NOMO-1 treated with DMSO at 0.1 percent for 48 hours (cell line): ENCODE measurements around the gene ZNF385B.
A peak's percentile ranks its signal among the peaks of the same experiment; 100 is the strongest.
"Not testable (repeated sequence)": the region's sequence is repeated elsewhere in the genome, so short reads cannot be mapped to it uniquely, and the experiment has no call there.

Source experiments
- DNase-seq: peaks from one replicate; lab custom pipeline; 2025; ENCODE audit not compliant: unreplicated experiment; lab: John Stamatoyannopoulos, UW

Gene ZNF385B

DNA sequence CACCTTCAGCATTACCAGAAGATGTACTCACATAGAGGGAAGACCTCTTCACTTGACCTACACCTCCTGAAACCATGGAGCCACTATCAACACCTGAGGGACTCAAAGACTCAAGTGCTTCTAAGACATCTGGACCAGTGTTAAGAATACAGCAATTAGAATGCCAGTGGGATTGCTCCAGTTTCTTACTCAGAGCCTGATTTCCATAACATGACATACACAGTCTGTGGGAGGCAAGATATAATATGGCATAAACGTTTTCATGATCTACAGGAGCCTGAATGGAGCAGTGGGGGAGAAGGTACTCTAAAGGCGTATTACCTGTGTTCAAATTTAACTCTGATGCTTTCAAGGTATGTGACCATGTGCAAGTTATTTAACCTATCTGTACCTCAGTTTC is 57.2 kb downstream of the ZNF385B start:
- DNase-seq, result no peak

DNA sequence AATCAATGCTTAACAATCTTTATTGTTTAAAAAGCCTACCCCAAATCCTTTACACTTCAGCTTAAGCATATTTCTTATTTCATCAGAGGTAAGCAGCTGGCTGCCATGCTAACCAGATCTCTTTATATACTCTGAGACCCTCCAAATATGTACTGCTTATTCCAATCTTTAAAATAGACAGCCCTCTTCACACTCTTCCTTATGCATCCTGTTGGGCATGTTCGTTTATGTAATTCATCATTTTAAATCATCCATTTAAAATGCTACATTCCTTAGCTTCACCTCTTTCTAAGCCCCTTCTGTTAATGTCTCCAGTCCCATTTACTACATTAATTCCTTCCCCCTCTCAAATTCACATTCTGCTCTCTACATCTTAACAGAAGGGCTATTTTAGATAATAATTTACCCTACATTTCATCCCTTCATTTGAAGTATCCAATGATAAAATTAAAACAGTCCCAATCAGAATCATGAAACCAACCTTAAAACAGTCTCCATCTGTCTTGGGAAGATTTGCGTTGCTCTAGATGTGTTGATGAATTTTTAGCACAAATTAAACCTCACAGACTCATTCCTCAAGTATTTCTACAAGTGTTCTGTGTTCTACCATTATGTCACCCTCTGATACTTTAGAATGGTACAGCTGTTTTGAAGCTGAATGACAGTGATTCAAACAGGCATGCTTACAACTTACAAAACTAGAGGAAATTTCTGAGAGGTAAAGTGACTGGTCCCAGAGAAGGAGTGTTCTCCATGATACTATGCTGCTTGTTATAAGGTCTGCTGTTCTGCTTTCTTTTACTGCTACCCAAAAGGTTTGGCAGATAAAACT is 59.1 kb downstream of the ZNF385B start:
- DNase-seq, result no peak

DNA sequence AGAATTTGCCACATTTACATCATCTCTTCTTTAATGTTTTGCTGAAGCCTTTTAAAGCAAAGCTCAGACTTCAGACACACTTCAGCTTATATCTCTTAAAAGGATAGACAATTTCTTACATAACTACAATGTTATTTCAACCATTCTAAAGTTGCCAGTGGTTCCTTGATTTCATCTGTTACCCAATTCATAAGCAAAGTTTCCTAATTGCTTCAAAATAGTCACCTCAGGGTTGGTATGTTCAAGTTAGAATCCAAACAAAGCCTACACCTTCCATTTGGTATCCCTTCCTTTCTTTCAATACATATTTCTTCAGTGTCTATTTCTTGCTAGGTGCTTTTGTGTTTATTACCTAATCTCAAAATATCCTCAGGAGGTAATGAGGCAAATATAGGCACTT is 60.6 kb downstream of the ZNF385B start:
- no peak for DNase-seq

DNA sequence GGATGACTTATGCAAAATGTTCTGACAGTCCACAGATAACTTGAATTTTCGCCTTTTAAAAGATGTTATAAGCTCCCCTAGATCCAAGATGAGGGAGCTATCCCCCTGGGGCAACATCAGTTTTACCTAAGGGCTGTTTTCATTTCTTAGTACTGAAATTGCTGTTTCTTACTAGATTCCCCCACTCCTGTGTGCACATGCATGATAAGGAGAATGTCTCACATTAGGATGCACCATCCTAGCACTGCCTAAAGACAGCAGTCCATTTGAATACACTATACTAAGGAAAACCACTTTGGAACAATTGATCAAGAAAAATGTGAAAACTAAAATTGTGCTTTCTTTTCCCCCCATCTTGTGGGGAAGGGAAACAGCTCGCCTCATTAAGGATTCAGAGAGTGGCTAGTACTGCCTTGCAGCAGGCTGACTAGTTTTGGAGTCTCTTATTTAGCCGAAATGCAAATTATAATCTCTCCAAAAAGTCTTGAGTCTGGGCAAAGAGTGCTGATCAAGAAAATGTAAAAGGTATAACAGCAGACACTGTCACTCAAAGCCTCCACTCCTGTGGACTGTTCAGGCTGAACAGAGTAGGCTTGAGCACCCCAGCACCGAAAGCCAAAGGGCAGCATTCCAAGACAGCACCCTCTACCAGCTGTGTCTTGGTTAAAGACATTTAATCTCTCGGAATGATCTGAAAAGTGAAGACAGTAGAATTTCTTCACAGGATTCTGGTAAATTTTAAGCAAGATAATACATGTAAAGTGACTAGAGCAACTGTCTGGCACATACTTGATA is 65.0 kb downstream of the ZNF385B start:
- no peak for DNase-seq

DNA sequence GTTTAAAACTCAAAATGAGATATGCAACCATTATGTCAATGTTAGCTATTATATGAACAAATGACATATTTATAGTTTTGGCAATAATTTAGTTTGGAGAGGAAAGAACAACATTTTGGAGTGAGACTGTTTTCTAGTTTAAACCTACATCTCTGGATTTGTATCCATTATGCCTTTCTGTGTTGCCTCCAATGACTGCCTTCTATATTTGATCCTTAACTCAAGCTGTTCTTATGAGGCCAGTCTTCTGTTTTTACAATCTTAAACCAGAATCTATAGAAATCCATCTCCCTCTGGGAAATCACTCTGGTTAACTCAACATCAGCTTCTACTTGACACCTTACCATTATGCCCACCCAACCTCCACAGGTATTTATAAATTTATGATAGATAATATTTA is 67.5 kb downstream of the ZNF385B start:
- DNase-seq, result no peak

DNA sequence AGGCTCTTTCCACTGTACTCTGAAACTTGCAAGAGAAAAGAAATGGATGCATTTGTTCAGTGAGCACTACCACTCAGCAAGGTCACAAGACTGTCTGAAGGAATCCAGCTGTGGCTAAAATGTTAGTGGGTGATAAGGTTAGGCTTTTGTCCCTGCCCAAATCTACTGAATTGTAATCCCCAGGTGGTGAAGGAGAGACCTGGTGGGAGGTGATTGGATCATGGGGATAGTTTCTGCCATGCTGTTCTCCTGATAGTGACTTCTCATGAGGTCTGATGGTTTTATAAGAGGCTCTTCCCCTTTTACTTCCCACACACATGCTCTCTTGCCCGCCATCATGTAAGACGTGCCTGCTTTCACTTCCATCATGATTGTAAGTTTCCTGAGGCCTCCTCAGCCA is 68.2 kb downstream of the ZNF385B start:
- DNase-seq, result no peak

DNA sequence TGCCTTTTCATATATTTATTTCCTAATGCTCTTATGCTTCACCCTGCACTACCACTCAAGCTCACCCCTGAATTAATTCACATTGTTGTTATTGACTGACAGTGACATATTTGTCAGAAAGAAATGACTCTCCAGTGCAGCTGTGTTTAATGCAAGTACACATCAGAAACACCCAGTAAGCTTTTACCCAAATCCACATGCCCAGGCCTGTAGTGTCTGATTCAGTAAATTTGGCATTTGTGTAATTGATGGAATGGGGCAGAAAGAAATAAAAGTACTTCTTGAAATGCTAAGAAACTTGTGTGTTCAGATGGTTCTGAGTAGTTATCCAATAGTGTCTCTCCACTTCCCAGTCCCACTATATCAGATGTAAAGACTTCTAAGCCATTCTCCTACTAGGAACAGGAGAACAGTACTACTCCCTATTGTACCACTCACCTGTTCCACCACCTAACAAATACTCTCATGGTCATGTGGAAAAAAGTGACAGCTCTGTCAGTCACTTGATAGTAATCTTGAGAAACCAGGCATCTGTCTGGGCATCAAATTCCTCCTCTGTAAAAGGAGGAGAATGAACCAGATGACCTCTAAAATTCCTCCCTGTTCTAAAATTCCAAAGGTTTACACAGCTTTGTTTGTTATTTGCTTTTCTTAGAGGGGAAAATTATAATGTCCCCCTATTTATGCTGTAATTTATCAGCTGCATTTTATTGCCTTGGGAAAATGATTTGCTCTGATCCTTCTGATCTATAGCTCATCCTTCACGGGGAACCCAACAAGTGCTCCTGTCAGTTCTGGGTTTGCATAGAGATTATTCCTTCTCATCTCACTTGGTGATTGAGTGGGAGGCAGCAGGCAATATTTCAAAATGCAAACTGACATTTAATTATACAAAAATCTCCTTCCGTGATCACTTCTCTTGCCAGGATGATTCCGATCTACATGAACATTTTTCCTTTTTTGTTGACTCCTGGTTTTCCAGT is 70.9 kb downstream of the ZNF385B start:
- DNase-seq, result no peak

GRCh38 chr2:179788104-179788503 is 73.3 kb downstream of the ZNF385B start:
- no peak for DNase-seq

- DNase-seq, result no peak
Observed at GRCh38 chr2:179787601-179788000, 73.8 kb downstream of the ZNF385B start.

- DNase-seq, result no peak
Observed at GRCh38 chr2:179785902-179786301, 75.5 kb downstream of the ZNF385B start.

DNA sequence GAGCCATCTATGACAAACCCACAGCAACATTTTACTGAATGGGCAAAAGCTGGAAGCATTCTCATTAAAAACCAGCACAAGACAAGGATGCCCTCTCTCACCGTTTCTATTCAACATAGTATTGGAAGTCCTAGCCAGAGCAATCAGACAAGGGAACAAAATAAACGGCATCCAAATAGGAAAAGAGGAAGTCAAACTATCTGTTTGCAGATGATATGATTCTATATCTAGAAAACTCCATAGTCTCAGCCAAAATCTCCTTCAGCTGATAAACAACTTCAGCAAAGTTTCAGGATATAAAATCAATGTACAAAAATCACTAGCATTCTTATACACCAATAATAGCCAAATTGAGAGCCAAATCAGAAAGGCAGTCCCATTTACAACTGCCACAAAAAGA is 79.1 kb downstream of the ZNF385B start:
- DNase-seq, result not testable (repeated sequence)

- no peak for DNase-seq
Observed at GRCh38 chr2:179773986-179774385, 87.4 kb downstream of the ZNF385B start.

DNA sequence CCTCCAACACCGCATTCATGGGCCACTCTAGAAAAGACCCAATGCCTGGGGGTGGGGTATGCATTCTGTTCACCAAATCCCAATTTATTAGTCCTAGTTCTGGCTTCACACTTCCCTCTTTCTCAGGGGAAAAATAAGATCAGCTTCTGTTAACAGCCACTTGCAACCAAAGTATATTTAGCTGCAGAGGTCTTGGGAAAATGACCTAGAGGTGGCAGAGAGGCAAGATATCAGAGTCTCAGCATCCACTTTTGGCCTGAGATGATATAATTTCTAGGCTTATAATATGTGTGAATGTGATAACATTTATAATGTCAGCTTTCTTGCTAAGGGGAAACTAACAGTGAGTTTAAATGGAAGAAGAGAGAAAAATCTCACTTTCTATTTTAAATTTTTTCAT is 89.1 kb downstream of the ZNF385B start:
- no peak for DNase-seq

- DNase-seq, result no peak
Observed at GRCh38 chr2:179771791-179772190, 89.6 kb downstream of the ZNF385B start.

GRCh38 chr2:179770029-179770428 is 91.4 kb downstream of the ZNF385B start:
- DNase-seq, result no peak

DNA sequence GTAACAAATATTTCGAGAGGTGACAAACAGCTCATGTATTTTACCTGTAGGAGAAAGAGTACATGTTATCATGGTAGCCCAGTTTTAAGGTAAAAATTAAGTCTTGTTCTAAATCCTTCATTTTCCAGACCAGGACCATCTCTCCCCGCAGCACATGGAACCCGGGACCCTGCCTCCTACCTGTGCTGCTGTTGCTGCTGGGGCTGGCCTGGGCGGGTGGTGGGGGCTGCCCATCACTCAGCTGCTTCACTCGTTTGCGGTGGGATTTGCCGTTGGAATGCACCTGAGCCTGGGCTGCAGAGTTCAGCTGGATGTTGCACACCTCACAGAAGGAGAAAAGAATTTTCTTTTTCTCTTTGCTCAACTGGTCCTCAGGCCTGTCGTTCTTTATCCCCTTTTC is 92.1 kb downstream of the ZNF385B start:
- no peak for DNase-seq

DNA sequence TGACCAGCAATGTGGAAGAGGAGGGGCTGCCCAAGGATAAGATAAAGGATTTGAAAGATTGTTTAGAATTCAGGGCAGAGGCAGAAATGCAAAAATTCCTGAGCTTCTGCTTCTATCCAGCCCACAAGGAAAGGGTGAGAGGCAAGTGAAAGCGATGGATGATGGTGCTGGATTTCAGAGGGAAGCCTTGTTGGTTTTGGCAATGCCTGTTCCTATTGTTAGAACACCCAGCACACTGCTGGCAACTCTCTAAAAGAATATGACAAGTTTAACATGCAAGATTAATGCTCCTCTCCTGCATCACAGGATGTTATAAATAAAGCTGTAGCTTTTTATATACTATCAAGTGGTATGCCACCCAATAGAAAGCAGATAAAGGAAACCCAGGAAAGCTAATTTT is 92.6 kb downstream of the ZNF385B start:
- DNase-seq, result no peak

DNA sequence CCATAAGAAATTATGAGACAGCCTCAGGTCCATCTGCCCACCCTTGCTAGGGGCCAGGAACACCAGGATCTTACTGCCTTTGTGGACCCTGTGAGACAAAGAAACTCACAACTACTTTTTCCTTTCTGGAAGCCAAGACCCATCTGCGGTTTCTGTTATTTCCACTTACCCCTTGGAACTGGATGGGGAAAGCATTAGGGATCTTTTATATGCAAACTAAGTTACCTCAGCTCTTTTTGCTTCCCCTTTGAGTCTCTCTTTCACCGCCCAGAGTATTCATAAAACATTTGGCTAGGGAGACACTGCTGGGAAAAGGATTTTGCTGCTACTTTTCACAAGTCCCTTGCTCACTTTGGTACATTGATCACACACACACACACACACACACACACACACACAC is 95.7 kb downstream of the ZNF385B start:
- no peak for DNase-seq

GRCh38 chr2:179764710-179765109 is 96.7 kb downstream of the ZNF385B start:
- DNase-seq, result no peak

DNA sequence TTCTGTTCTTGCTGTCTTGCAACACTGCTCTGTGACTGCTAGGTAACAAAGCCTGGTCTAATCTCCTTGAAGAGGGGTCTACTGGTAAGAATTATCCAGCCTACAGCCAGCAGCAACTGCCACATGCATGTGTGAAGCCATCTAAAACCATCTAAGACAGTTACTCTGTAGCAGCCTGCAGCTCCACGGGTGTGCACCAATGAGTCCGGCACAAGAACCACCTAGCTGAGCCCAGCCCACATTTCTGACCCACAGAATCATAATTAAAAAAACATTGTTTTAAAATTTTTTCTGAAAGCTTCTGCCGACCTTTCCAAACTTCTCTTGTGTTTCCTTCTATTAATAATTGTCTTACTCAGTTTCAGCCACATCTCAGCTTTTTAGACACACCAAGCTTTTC is 102.8 kb downstream of the ZNF385B start:
- DNase-seq, result no peak

GRCh38 chr2:179751163-179751809 is 110.1 kb downstream of the ZNF385B start:
- DNase-seq, result peak; percentile 46
